Panc1 (cell line): ENCODE measurements around the gene MPPED1. TPM values are rescaled to one million over a fixed set of nuclear protein-coding genes. Genes with fewer than 3 reads are reported as not detected.

Experiments
- ATAC-seq: fragments of 200-7000 bp; cut with Tn5 transposase; 2 replicates; pipeline ENCODE4 v1.9.1; 2020; ENCODE audit warnings: mild to moderate bottlenecking, moderate library complexity
- BruUV-seq: library from RNA; stranded (reverse); fragments of 400-500 nt; replicated peaks from 2 replicates; lab custom pipeline; 2021; lab: Mats Ljungman, UMichigan
- CTCF ChIA-PET: fragments of 300-600 bp; sonication (Branson Sonifier 250); formaldehyde crosslinking; loops from one replicate; lab custom pipeline; 2022; ENCODE audit warnings: antibody characterized with exemption; lab: Charles Lee
- POLR2A ChIA-PET: fragments of 300-600 bp; sonication (Branson Sonifier 250); formaldehyde crosslinking; loops from one replicate; lab custom pipeline; 2022; ENCODE audit warnings: antibody characterized with exemption; lab: Charles Lee
- DNase-seq: peaks from one replicate; pipeline ENCODE4 v3.0.0-alpha.2; 2010; ENCODE audit warnings: low read depth, low spot score
- H3K27ac ChIP-seq: 2 replicates; pipeline ENCODE4 v1.5.1; 2011; ENCODE audit warnings: mild to moderate bottlenecking, low read length, inconsistent platforms
- H3K27me3 ChIP-seq: fragments of 200-500 bp; sonication (Bioruptor generic); 2 replicates; pipeline ENCODE4 v1.6.0; 2014; ENCODE audit warnings: low read length, inconsistent platforms; ENCODE audit not compliant: control insufficient read depth, insufficient read depth
- H3K36me3 ChIP-seq: fragments of 200-500 bp; sonication (Bioruptor generic); 2 replicates; pipeline ENCODE4 v1.5.1; 2014; ENCODE audit warnings: inconsistent platforms, mild to moderate bottlenecking, low read length, moderate library complexity; ENCODE audit not compliant: control insufficient read depth, insufficient read depth
- H3K4me1 ChIP-seq: 2 replicates; pipeline ENCODE4 v1.5.1; 2011; ENCODE audit warnings: inconsistent platforms, mild to moderate bottlenecking, low read length, moderate library complexity; ENCODE audit not compliant: control insufficient read depth, insufficient read depth
- H3K4me3 ChIP-seq, 2 experiments: 2 replicates each; pipeline ENCODE4 v1.5.1; 2011 to 2012; ENCODE audit warnings: low read depth in 2 of 2, low read length in 2 of 2, mild to moderate bottlenecking in 2 of 2, inconsistent platforms in 1 of 2, moderate library complexity in 1 of 2
- H3K9me3 ChIP-seq: fragments of 200-500 bp; sonication (Bioruptor generic); 2 replicates; pipeline ENCODE4 v1.5.1; 2014; ENCODE audit warnings: low read depth, mild to moderate bottlenecking, inconsistent platforms, low read length, moderate library complexity; ENCODE audit not compliant: control insufficient read depth, insufficient read depth
- CTCF ChIP-seq: fragments of 450-650 bp; IDR thresholded peaks from 2 replicates; pipeline ENCODE4 v1.5.1; 2017; ENCODE audit warnings: mild to moderate bottlenecking
- POLR2AphosphoS5 ChIP-seq: IDR thresholded peaks from 2 replicates; pipeline ENCODE4 v1.6.1; 2012; ENCODE audit warnings: mild to moderate bottlenecking, low read depth, low read length, moderate library complexity
- REST ChIP-seq, 2 experiments: IDR thresholded peaks; 2 replicates each; pipeline ENCODE4 v1.6.1; 2011 to 2012; ENCODE audit warnings: low read depth in 2 of 2, control low read depth in 1 of 2, low read length in 1 of 2, mild to moderate bottlenecking in 1 of 2, moderate library complexity in 1 of 2; ENCODE audit not compliant: insufficient read depth in 1 of 2
- SIN3A ChIP-seq: IDR thresholded peaks from 2 replicates; pipeline ENCODE4 v1.6.1; 2012; ENCODE audit warnings: low read depth, mild to moderate bottlenecking, low read length, moderate library complexity, borderline replicate concordance; ENCODE audit not compliant: insufficient read depth
- TCF7L2 ChIP-seq: IDR thresholded peaks from 2 replicates; pipeline ENCODE4 v1.6.1; 2011; ENCODE audit warnings: mild to moderate bottlenecking, low read depth, low read length, inconsistent platforms
- in situ Hi-C: cut with HindIII; loops from 2 replicates; pipeline ENCODE4 v1.10.0; 2016; ENCODE audit warnings: low sequenced_read_pairs, low pct_unique_long_range_greater_than_20kb
- intact Hi-C: fragments of 100-400 bp; cut with micrococcal nuclease; formaldehyde crosslinking; loops from one replicate; pipeline ENCODE4 v1.10.0; 2022; ENCODE audit not compliant: unreplicated experiment
- total RNA-seq: library from RNA; stranded (reverse); gene quantifications from one replicate; pipeline ENCODE4 v1.2.1, GENCODE V29; 2021; ENCODE audit not compliant: unreplicated experiment

MPPED1 gene
- total RNA-seq, 1 experiment from 2014 or later: not detected

GRCh38 chr22:43474161-43475101 is 62.6 kb downstream of the MPPED1 start:
- intact Hi-C loops: no loop called here
- in situ Hi-C loops: no loop called here
- CTCF ChIA-PET: no interaction called here

More at GRCh38 chr22:43474161-43475101, 62.6 kb downstream of the MPPED1 start:
- Histone ChIP-seq H3K9me3 (no peaks in the 10 kb centered on the region), H3K27me3 (no peaks in the 10 kb centered on the region; the same call in 1 of the 2 replicates), H3K4me3 (no peak overlapping the region), H3K27ac (no peak overlapping the region), H3K4me1 (no peaks in the 10 kb centered on the region), H3K36me3 (no peaks in the 10 kb centered on the region)
- TF ChIP-seq TCF7L2 (no peak), SIN3A (no peak), REST (IDR thresholded peaks at IDR 0.05; ENCODE audit: insufficient read depth in 1 of 2, low read depth in 2 of 2, low read length in 1 of 2) (no peak), CTCF (no peak), POLR2AphosphoS5 (no peak)
- BruUV-seq: no TSS peak
- POLR2A ChIA-PET: no interaction called here
- DNase-seq: no peak
- ATAC-seq: no peak
